GM12891 (cell line): ENCODE measurements around the gene EPAS1.

Source experiments
- DNase-seq: peaks from one replicate; pipeline ENCODE4 v3.0.0; 2011; ENCODE audit warnings: low spot score; ENCODE audit not compliant: insufficient read length
- FAIRE-seq: peaks from 2 replicates; lab custom pipeline; 2011; peaks lifted over from hg19 to GRCh38; lab: Jason Lieb, UNC
- PAX5 ChIP-seq: IDR thresholded peaks from 2 replicates; pipeline ENCODE4 v1.6.1; 2011; ENCODE audit warnings: low read length, moderate library complexity, mild to moderate bottlenecking; ENCODE audit not compliant: insufficient read depth, severe bottlenecking
- POLR2A ChIP-seq: IDR thresholded peaks from 2 replicates; pipeline ENCODE4 v1.6.1; 2011; ENCODE audit warnings: low read depth, low read length, control low read depth
- POLR2AphosphoS5 ChIP-seq: IDR thresholded peaks from 2 replicates; pipeline ENCODE4 v1.6.1; 2011; ENCODE audit warnings: low read depth, low read length, control low read depth
- POU2F2 ChIP-seq: IDR thresholded peaks from 2 replicates; pipeline ENCODE4 v1.6.1; 2011; ENCODE audit warnings: low read depth, mild to moderate bottlenecking, control low read depth, low read length, moderate library complexity
- SPI1 ChIP-seq: IDR thresholded peaks from 2 replicates; pipeline ENCODE4 v1.6.1; 2011; ENCODE audit warnings: low read depth, low read length, control low read depth
- TAF1 ChIP-seq: IDR thresholded peaks from 2 replicates; pipeline ENCODE4 v1.6.1; 2011; ENCODE audit warnings: low read depth, low read length, control low read depth

Gene EPAS1

DNA sequence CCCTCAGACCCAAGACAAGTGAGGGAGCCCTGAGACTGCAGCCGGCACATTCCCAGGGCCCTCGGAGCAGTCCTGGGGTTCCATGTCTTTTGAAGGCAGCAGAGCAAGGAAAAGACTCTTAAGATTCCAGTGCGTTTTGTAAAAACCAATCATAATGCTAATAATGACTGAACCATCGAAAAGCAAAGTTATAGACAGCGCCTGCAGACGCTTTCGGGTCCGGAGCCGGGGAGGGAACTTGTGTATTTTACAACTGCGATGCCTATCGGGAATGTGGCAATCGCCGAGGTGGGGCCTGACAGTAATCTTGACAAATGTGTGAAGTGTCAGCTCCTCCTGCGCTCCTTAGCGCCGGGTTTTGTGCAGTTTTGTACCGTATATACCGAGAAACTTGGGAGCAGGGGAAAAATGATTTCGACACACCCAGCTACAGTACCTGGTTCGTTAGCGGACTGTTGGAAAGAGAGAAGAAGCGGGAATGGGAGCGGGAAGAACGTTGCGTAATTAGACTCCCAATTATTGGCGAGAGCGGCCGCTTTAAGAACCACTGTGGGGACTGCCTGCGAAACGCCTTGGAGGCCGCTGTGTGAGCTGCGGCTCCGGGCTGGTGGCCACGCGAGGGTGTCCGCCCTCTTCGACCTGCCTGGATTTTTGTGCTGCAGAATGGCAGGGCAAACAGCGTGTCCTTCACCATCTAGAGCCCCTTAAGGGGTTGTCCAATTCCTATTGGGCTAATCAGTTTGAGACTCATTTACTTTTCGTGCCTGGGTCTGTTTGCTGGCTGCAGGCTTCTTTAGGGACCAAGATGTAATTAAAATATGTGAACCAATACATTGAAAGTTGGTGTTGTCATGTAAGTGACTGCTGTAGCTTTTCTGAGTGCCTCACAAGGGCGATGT is 2.4 kb downstream of the EPAS1 start:
- TF ChIP-seq POU2F2 (no peak), PAX5 (no peak), POLR2AphosphoS5 (no peak), SPI1 (no peak), TAF1 (no peak), POLR2A (no peak)
- no peak for FAIRE-seq
- no peak for DNase-seq

DNA sequence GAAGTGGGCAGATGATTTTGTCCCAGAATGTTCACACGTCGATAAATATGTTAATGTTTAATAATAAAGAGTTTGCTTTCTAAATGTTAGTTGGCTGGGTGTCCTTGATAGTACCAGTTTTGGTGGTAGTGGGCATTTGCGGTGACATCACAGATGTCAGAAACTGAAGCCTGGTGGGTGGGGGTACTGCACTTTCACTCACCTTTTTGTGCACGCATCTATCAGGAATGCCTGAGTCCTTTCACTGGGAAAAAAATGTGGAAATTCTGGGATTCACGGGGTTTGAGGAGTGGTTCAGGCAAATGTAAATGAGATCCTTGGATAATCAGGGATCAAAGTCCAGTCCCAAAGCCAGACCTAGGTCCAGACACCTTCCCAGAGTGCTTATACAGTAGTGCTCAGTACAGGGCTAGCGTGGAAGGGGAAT is 3.2 kb downstream of the EPAS1 start:
- no peak for FAIRE-seq
- TF ChIP-seq POU2F2 = no peak
- no peak for TF ChIP-seq PAX5
- no peak for TF ChIP-seq POLR2A
- TF ChIP-seq TAF1 = no peak
- no peak for TF ChIP-seq POLR2AphosphoS5
- no peak for TF ChIP-seq SPI1

DNA sequence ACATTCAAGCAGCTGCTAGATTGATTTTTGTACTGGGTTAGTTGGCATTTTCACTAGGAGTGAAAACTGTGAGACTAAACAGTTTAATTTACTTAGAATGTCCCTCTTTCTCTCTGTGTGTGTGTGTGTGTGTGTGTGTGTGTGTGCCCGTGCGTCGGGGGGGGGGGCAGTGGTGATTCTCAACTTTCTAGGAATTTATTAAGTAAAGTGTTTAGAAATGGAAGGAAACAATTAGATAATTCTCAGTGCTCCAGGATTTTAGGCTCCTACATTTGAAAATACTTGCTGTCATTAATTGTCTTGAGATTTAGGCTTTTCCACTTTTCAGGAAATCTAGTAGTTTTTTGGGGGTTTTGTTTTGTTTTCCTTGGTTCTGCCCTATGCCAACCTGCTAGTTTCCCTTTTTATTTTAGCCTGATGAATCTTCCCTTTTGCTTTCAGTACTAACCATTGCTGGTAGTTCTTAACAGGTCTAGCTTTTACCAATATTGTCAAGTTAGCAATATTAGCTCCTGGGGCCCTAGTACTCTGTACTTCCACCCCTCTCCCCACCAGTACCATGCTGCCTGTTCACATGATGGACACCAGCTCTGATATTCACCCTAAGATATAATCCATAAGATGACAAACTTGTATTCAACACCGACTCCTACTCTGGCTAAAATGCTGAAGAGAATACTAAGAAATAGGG is 4.9 kb downstream of the EPAS1 start:
- DNase-seq = no peak
- TF ChIP-seq SPI1 = no peak
- no peak for TF ChIP-seq TAF1
- TF ChIP-seq POU2F2 = no peak
- no peak for TF ChIP-seq PAX5
- no peak for TF ChIP-seq POLR2A
- TF ChIP-seq POLR2AphosphoS5 = no peak
- no peak for FAIRE-seq

More for the DNA sequence above, 3.2 kb downstream of the EPAS1 start:
- DNase-seq = no peak

DNA sequence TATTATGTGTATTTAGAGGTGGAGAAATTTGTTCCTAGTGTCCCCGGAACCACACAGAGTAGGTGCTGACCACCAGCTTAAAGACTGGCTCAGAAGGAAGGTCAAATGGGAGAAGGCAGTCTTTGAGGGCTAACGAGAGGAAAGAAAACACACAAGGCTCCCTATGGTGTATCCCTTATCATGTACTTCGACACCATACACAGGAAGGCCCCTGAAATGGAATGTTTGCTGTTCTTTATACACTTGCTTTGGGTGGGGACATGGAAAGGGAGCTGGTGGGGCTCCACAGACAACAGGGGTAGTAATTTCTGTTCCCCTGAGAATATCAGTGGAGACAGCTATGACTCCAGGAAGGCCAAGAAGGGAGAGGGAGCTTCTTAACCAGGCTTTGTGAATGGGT is 6.0 kb downstream of the EPAS1 start:
- DNase-seq (no peak), FAIRE-seq (no peak)
- TF ChIP-seq SPI1 = no peak
- no peak for TF ChIP-seq TAF1
- no peak for TF ChIP-seq PAX5
- TF ChIP-seq POLR2A = no peak
- TF ChIP-seq POLR2AphosphoS5 = no peak
- TF ChIP-seq POU2F2 = no peak

DNA sequence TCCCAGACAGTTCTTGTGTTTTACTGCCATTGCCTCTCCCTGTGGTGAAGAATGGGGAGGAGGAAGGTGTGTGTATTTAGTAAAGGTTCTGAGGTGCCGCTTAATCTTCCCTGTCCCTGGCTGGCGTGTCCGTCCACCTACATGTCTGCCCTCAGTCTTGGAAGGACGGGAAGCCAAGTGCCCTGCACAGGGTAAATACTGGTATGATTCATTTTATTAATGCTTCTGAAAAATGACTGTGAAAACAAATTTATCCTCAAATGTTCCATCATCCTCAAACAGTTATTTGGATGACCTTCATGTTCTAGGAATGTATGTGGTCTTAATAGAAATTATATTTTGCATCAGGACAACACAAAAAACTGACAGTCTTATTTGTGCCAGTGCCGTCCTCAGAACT is 6.6 kb downstream of the EPAS1 start:
- no peak for DNase-seq
- TF ChIP-seq TAF1 (no peak), POLR2AphosphoS5 (no peak), POLR2A (no peak), PAX5 (no peak), SPI1 (no peak), POU2F2 (no peak)
- FAIRE-seq = no peak

DNA sequence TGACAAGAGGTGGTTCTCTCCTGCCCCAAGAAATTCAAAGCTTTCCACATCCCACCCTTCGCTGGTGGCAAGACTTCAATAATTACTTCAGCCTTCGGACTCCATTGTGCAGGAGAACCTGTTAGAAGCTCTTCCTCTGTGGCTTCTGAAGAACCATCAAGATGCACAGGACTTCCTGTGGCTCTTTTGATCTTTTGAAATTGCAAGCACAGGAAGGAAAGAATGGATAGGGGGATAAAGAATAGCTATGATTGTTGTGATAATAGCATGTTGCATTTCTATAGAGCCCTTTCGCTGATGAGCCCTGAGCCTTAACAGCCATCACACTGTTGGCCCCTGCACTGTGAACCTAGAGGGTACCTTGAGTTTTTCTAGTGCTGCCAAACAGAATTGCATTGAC is 7.4 kb downstream of the EPAS1 start:
- DNase-seq (no peak), FAIRE-seq (no peak)
- TF ChIP-seq POLR2A (no peak), PAX5 (no peak), POU2F2 (no peak), SPI1 (no peak), TAF1 (no peak), POLR2AphosphoS5 (no peak)

DNA sequence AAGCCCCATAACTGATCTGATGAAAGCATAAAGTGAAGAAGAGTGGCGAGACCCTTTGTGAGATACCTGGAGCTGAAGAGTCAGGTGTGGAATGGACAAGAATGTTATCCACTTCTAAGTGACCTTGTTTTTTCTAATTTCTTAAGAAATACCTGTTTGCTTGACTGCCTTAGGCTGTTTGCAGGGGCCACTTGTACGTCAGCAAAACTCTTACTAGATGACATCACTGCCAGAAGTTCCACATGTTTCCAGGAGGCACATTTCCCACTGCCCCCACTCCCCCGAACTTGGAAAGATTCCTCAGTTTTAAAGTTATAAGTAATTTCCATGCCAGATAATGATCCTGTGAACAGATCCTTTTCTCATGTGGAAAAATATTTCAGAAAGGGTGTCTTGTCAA is 8.0 kb downstream of the EPAS1 start:
- DNase-seq (no peak), FAIRE-seq (no peak)
- TF ChIP-seq TAF1 (no peak), POU2F2 (no peak), SPI1 (no peak), PAX5 (no peak), POLR2A (no peak), POLR2AphosphoS5 (no peak)

DNA sequence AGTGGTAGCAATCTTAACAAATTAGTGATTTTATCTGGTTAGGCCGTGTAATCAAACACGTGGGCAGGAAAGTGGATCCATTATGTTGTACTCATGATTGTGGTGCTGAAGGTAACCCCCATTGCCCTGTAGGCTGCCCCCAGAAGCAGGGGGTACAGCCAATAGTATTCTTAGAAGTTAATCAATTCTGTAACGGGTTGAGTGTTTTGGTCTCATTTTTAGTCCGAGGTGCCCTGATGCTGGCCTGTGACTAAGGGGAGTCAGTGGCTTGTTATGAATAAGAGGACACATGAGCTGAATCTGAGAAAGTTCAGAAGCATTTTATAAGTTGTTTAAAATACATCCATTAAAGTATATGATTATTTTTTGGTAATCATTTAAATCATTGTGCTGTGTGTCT is 8.6 kb downstream of the EPAS1 start:
- TF ChIP-seq POLR2A (no peak), PAX5 (no peak), POLR2AphosphoS5 (no peak), TAF1 (no peak), POU2F2 (no peak), SPI1 (no peak)
- no peak for DNase-seq
- no peak for FAIRE-seq

DNA sequence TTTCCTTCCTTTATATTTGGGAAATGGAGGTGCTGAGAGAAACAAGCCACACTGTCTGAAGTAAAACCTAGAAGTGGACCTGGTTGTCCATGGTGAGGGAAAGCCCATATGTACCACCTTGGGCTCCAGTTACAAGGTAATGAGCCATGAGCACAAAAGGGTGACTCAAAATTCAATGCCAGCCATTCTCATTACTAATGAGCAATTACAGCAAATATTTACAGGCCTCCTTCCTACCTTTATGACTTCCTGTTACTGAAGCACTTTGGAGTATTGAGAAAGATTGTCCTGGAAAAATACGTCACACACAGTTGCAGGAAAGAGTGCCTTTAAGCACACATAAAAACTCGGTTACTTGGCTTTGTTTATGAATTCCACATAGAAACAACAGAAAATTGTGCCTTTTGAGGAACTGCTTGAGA is 9.1 kb downstream of the EPAS1 start:
- no peak for FAIRE-seq
- DNase-seq = no peak
- no peak for TF ChIP-seq POU2F2
- TF ChIP-seq POLR2A = no peak
- TF ChIP-seq TAF1 = no peak
- TF ChIP-seq PAX5 = no peak
- TF ChIP-seq POLR2AphosphoS5 = no peak
